GM18861 (cell line): ENCODE results near the gene ORM1.

Source experiments
- ATAC-seq: cut with Tn5 transposase; IDR thresholded peaks from one replicate; pipeline ENCODE4 v1.9.1; 2021; ENCODE audit not compliant: unreplicated experiment

Gene ORM1

DNA sequence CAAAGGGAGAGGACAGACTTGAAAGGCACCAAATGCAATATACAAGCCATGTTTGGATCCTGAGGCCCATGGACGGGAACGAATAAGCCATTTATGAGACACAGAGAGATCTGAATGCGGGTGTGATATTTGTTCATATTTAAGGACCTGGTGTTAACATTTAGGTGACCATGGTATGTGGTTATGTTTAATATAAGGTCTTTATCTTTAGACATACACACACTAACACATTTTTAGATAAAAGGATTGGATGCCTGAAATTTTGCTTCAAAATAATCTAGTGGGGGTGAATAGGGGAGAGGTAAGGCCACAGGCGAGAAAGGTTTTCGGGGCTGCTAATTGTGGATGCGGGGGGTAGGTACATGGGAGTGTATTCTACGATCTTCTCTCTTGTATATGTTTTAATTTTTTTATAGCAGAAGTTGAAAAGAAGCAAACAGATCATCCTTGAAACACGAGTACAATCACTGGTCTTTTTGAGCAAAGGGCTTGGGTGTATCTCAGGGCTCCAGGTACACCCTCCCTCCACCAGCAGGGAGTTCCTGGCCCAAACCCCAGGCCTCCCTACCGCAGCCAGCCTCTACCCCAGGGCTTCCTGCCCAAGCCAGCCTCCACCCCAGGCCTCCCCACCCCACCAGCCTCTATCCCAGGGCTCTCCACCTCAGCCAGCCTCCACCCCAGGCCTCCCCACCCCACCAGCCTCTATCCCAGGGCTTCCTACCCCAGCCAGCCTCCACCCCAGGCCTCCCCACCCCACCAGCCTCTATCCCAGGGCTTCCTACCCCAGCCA is 52.7 kb downstream of the ORM1 start:
- no peak for ATAC-seq
